ENCODE data around the gene HCN4.

- TF ChIP-seq POLR2A (IDR thresholded peaks at IDR 0.05) = no peak
- no peak for TF ChIP-seq EP300 (IDR thresholded peaks at IDR 0.05; ENCODE audit: low read depth)
- no peak for TF ChIP-seq CTCF (IDR thresholded peaks at IDR 0.05)
Observed at GRCh38 chr15:73341886-73342600, 26.7 kb downstream of the HCN4 start.
